ENCODE measurements around the gene BABAM2.

BABAM2 gene

GRCh38 chr2:28119631-28120030 is 229.1 kb downstream of the BABAM2 start:
- Histone ChIP-seq H3K4me1 (ENCODE audit: low read length) (no peaks in the 10 kb centered on the region), H3K9ac (ENCODE audit: low read length) (no peak overlapping the region), H3K79me2 (ENCODE audit: low read length) (no peaks in the 10 kb centered on the region), H3K9me2 (replicated peaks; ENCODE audit: insufficient read depth, low read length) (no peaks in the 10 kb centered on the region), H4K20me1 (ENCODE audit: insufficient read depth, low read length) (no peaks in the 10 kb centered on the region), H3K4me2 (ENCODE audit: low read depth, low read length) (no peak overlapping the region), H3K27me3 (replicated peaks; ENCODE audit: insufficient read depth, low read length) (no peaks in the 10 kb centered on the region), H3K9me3 (replicated peaks; ENCODE audit: insufficient read depth, low read length) (no peaks in the 10 kb centered on the region), H3K4me3 (ENCODE audit: low read length) (no peak overlapping the region), H3K36me3 (replicated peaks; ENCODE audit: insufficient read depth, low read length) (no peaks in the 10 kb centered on the region), H2AFZ (ENCODE audit: low read length) (no peak overlapping the region), H3F3A (ENCODE audit: insufficient read depth, low read length) (no peaks in the 10 kb centered on the region), H3K27ac (ENCODE audit: low read length) (no peak overlapping the region)
- TF ChIP-seq EZH2phosphoT487 (IDR thresholded peaks at IDR 0.05; ENCODE audit: low read length) (no peak), CTCF (IDR thresholded peaks at IDR 0.05; ENCODE audit: low read length) (no peak), EZH2 (optimal IDR thresholded peaks at IDR 0.05; ENCODE audit: low read depth, low read length) (no peak)
- DNase-seq, result no peak

- no peaks in the 10 kb centered on the region for H3K27me3 ChIP-seq (replicated peaks; ENCODE audit: insufficient read depth, low read length)
- no peaks in the 10 kb centered on the region for H3K4me1 ChIP-seq (ENCODE audit: low read length)
- no peaks in the 10 kb centered on the region for H3K9me2 ChIP-seq (replicated peaks; ENCODE audit: insufficient read depth, low read length)
- H2AFZ ChIP-seq (ENCODE audit: low read length), result no peak overlapping the region
- TF ChIP-seq CTCF (IDR thresholded peaks at IDR 0.05; ENCODE audit: low read length) (no peak), EZH2 (optimal IDR thresholded peaks at IDR 0.05; ENCODE audit: low read depth, low read length) (no peak), EZH2phosphoT487 (IDR thresholded peaks at IDR 0.05; ENCODE audit: low read length) (no peak)
- H3K79me2 ChIP-seq (ENCODE audit: low read length), result no peaks in the 10 kb centered on the region
- no peak overlapping the region for H3K4me2 ChIP-seq (ENCODE audit: low read depth, low read length)
- DNase-seq, result no peak
- no peak overlapping the region for H3K27ac ChIP-seq (ENCODE audit: low read length)
- no peak overlapping the region for H3K9ac ChIP-seq (ENCODE audit: low read length)
- H4K20me1 ChIP-seq (ENCODE audit: insufficient read depth, low read length), result no peaks in the 10 kb centered on the region
- no peaks in the 10 kb centered on the region for H3K36me3 ChIP-seq (replicated peaks; ENCODE audit: insufficient read depth, low read length)
- no peaks in the 10 kb centered on the region for H3F3A ChIP-seq (ENCODE audit: insufficient read depth, low read length)
- H3K9me3 ChIP-seq (replicated peaks; ENCODE audit: insufficient read depth, low read length), result no peaks in the 10 kb centered on the region
- H3K4me3 ChIP-seq (ENCODE audit: low read length), result no peak overlapping the region
Observed at GRCh38 chr2:28128281-28128950, 237.9 kb downstream of the BABAM2 start.

- Histone ChIP-seq H3K27me3 (replicated peaks; ENCODE audit: insufficient read depth, low read length) (no peaks in the 10 kb centered on the region), H4K20me1 (ENCODE audit: insufficient read depth, low read length) (no peaks in the 10 kb centered on the region), H3K9ac (ENCODE audit: low read length) (no peak overlapping the region), H3K79me2 (ENCODE audit: low read length) (no peaks in the 10 kb centered on the region), H2AFZ (ENCODE audit: low read length) (no peak overlapping the region), H3K27ac (ENCODE audit: low read length) (no peak overlapping the region), H3K4me3 (ENCODE audit: low read length) (no peak overlapping the region), H3K9me3 (replicated peaks; ENCODE audit: insufficient read depth, low read length) (no peaks in the 10 kb centered on the region), H3K36me3 (replicated peaks; ENCODE audit: insufficient read depth, low read length) (no peaks in the 10 kb centered on the region), H3F3A (ENCODE audit: insufficient read depth, low read length) (no peaks in the 10 kb centered on the region), H3K4me2 (ENCODE audit: low read depth, low read length) (no peak overlapping the region), H3K4me1 (ENCODE audit: low read length) (peaks cover 3% of the 10 kb centered on the region; the same call in 1 of the 2 replicates), H3K9me2 (replicated peaks; ENCODE audit: insufficient read depth, low read length) (no peaks in the 10 kb centered on the region)
- no peak for DNase-seq
- TF ChIP-seq EZH2phosphoT487 (IDR thresholded peaks at IDR 0.05; ENCODE audit: low read length) (no peak), EZH2 (optimal IDR thresholded peaks at IDR 0.05; ENCODE audit: low read depth, low read length) (no peak), CTCF (IDR thresholded peaks at IDR 0.05; ENCODE audit: low read length) (no peak)
Observed at GRCh38 chr2:28129955-28130695, 239.6 kb downstream of the BABAM2 start.
